ENCODE data around the gene CAP2. TPM values are rescaled to one million over a fixed set of nuclear protein-coding genes. Genes with fewer than 3 reads are reported as not detected.

CAP2 gene
- total and polyA plus RNA-seq, 2 experiments from 2014 or later = 6.7 to 9.1 TPM

- Histone ChIP-seq H3F3A (replicated peaks; ENCODE audit: low read depth) (no peaks in the 10 kb centered on the region), H3K4me3 (no peak overlapping the region), H3K9me2 (ENCODE audit: insufficient read depth) (no peaks in the 10 kb centered on the region), H3K4me2 (no peak overlapping the region), H4K20me1 (replicated peaks; ENCODE audit: insufficient read depth) (no peaks in the 10 kb centered on the region), H3K27me3 (ENCODE audit: insufficient read depth) (no peaks in the 10 kb centered on the region), H3K27ac (ENCODE audit: low read depth) (no peak overlapping the region), H2AFZ (no peak overlapping the region), H3K79me2 (replicated peaks; ENCODE audit: insufficient read depth) (no peaks in the 10 kb centered on the region), H3K4me1 (ENCODE audit: insufficient read depth) (0 out of 2 replicates have a peak, but pooled peaks cover 6% of the 10 kb centered on the region), H3K36me3 (ENCODE audit: insufficient read depth) (no peaks in the 10 kb centered on the region)
- H3K4me1 Mint-ChIP-seq = peaks cover 11% of the 10 kb centered on the region; the same call in 2 of the 3 replicates
- H3K9me3 Mint-ChIP-seq = no peaks in the 10 kb centered on the region
- no peak overlapping the region for H3K27ac Mint-ChIP-seq
- no peaks in the 10 kb centered on the region for H3K27me3 Mint-ChIP-seq (ENCODE audit: insufficient read depth, low read depth, poor library complexity)
- H3K4me3 Mint-ChIP-seq = no peak overlapping the region
- TF ChIP-seq, protein P1, sequence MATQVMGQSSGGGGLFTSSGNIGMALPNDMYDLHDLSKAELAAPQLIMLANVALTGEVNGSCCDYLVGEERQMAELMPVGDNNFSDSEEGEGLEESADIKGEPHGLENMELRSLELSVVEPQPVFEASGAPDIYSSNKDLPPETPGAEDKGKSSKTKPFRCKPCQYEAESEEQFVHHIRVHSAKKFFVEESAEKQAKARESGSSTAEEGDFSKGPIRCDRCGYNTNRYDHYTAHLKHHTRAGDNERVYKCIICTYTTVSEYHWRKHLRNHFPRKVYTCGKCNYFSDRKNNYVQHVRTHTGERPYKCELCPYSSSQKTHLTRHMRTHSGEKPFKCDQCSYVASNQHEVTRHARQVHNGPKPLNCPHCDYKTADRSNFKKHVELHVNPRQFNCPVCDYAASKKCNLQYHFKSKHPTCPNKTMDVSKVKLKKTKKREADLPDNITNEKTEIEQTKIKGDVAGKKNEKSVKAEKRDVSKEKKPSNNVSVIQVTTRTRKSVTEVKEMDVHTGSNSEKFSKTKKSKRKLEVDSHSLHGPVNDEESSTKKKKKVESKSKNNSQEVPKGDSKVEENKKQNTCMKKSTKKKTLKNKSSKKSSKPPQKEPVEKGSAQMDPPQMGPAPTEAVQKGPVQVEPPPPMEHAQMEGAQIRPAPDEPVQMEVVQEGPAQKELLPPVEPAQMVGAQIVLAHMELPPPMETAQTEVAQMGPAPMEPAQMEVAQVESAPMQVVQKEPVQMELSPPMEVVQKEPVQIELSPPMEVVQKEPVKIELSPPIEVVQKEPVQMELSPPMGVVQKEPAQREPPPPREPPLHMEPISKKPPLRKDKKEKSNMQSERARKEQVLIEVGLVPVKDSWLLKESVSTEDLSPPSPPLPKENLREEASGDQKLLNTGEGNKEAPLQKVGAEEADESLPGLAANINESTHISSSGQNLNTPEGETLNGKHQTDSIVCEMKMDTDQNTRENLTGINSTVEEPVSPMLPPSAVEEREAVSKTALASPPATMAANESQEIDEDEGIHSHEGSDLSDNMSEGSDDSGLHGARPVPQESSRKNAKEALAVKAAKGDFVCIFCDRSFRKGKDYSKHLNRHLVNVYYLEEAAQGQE (IDR thresholded peaks at IDR 0.05; ENCODE audit: unreplicated experiment) = no peak
- TF ChIP-seq ZNF331 (CRISPR knock-in tag; IDR thresholded peaks at IDR 0.05; ENCODE audit: low read depth) (no peak), POLR2AphosphoS5 (IDR thresholded peaks at IDR 0.05; ENCODE audit: low read depth) (no peak)
- TF ChIP-seq, protein P2, sequence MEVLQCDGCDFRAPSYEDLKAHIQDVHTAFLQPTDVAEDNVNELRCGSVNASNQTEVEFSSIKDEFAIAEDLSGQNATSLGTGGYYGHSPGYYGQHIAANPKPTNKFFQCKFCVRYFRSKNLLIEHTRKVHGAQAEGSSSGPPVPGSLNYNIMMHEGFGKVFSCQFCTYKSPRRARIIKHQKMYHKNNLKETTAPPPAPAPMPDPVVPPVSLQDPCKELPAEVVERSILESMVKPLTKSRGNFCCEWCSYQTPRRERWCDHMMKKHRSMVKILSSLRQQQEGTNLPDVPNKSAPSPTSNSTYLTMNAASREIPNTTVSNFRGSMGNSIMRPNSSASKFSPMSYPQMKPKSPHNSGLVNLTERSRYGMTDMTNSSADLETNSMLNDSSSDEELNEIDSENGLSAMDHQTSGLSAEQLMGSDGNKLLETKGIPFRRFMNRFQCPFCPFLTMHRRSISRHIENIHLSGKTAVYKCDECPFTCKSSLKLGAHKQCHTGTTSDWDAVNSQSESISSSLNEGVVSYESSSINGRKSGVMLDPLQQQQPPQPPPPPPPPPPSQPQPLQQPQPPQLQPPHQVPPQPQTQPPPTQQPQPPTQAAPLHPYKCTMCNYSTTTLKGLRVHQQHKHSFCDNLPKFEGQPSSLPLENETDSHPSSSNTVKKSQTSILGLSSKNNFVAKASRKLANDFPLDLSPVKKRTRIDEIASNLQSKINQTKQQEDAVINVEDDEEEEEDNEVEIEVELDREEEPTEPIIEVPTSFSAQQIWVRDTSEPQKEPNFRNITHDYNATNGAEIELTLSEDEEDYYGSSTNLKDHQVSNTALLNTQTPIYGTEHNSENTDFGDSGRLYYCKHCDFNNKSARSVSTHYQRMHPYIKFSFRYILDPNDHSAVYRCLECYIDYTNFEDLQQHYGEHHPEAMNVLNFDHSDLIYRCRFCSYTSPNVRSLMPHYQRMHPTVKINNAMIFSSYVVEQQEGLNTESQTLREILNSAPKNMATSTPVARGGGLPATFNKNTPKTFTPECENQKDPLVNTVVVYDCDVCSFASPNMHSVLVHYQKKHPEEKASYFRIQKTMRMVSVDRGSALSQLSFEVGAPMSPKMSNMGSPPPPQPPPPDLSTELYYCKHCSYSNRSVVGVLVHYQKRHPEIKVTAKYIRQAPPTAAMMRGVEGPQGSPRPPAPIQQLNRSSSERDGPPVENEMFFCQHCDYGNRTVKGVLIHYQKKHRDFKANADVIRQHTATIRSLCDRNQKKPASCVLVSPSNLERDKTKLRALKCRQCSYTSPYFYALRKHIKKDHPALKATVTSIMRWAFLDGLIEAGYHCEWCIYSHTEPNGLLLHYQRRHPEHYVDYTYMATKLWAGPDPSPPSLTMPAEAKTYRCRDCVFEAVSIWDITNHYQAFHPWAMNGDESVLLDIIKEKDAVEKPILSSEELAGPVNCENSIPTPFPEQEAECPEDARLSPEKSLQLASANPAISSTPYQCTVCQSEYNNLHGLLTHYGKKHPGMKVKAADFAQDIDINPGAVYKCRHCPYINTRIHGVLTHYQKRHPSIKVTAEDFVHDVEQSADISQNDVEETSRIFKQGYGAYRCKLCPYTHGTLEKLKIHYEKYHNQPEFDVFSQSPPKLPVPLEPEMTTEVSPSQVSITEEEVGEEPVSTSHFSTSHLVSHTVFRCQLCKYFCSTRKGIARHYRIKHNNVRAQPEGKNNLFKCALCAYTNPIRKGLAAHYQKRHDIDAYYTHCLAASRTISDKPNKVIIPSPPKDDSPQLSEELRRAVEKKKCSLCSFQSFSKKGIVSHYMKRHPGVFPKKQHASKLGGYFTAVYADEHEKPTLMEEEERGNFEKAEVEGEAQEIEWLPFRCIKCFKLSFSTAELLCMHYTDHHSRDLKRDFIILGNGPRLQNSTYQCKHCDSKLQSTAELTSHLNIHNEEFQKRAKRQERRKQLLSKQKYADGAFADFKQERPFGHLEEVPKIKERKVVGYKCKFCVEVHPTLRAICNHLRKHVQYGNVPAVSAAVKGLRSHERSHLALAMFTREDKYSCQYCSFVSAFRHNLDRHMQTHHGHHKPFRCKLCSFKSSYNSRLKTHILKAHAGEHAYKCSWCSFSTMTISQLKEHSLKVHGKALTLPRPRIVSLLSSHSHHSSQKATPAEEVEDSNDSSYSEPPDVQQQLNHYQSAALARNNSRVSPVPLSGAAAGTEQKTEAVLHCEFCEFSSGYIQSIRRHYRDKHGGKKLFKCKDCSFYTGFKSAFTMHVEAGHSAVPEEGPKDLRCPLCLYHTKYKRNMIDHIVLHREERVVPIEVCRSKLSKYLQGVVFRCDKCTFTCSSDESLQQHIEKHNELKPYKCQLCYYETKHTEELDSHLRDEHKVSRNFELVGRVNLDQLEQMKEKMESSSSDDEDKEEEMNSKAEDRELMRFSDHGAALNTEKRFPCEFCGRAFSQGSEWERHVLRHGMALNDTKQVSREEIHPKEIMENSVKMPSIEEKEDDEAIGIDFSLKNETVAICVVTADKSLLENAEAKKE (CRISPR knock-in tag; IDR thresholded peaks at IDR 0.05) = no peak
- H3K36me3 Mint-ChIP-seq (ENCODE audit: low read depth) = no peaks in the 10 kb centered on the region; the same call in 2 of the 3 replicates
- no peak for ATAC-seq
- no peak for DNase-seq (ENCODE audit: low spot score)
Observed at GRCh38 chr6:17458966-17459365, 65.6 kb downstream of the CAP2 start.

Data from GM23338 (cell line).